ENCODE results near the gene TEX53. TPM values are rescaled to one million over a fixed set of nuclear protein-coding genes. Genes with fewer than 3 reads are reported as not detected.

The TEX53 gene
- total RNA-seq, 1 experiment from 2014 or later: not detected

DNA sequence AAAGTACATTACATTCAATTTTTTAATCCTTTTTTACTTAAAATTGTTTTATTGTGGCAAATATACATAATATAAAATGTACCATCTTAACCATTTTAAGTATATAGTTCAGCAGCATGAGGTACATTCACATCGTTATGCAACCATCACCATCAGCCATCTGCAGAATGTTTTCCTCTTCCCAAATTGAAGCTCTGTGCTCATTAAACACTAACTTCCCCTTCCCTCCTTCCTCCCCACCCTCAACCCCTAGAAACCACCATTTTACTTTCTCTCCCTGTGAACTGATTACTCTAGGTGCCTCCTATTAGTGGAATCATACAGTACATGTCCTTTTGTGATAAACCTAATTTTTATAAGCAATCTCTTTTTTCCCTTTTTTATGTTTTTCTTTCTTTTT lies 15.6 kb downstream of the TEX53 start:
- Mint-ChIP-seq H3K27me3 (ENCODE audit: unreplicated experiment) (no peaks in the 10 kb centered on the region), H3K4me1 (ENCODE audit: low read depth, unreplicated experiment) (no peaks in the 10 kb centered on the region), H3K36me3 (ENCODE audit: insufficient read depth, unreplicated experiment) (no peaks in the 10 kb centered on the region), H3K9me3 (ENCODE audit: low read depth, unreplicated experiment) (no peaks in the 10 kb centered on the region), H3K27ac (ENCODE audit: unreplicated experiment) (no peak overlapping the region), H3K4me3 (ENCODE audit: low read depth, unreplicated experiment) (no peak overlapping the region)
- intact Hi-C loops (cut with micrococcal nuclease; ENCODE audit: unreplicated experiment): no loop called here
- DNase-seq: no peak
- CTCF ChIA-PET: no interaction called here
- BruUV-seq (replicated peaks): no TSS peak
- TF ChIP-seq CTCF (IDR thresholded peaks at IDR 0.05; ENCODE audit: unreplicated experiment): no peak

- intact Hi-C loops (cut with micrococcal nuclease; ENCODE audit: unreplicated experiment): no loop called here
- no peaks in the 10 kb centered on the region for H3K9me3 Mint-ChIP-seq (ENCODE audit: low read depth, unreplicated experiment)
- no peaks in the 10 kb centered on the region for H3K27me3 Mint-ChIP-seq (ENCODE audit: unreplicated experiment)
- no peak for TF ChIP-seq CTCF (IDR thresholded peaks at IDR 0.05; ENCODE audit: unreplicated experiment)
- H3K4me3 Mint-ChIP-seq (ENCODE audit: low read depth, unreplicated experiment): no peak overlapping the region
- no peaks in the 10 kb centered on the region for H3K36me3 Mint-ChIP-seq (ENCODE audit: insufficient read depth, unreplicated experiment)
- no peaks in the 10 kb centered on the region for H3K4me1 Mint-ChIP-seq (ENCODE audit: low read depth, unreplicated experiment)
- H3K27ac Mint-ChIP-seq (ENCODE audit: unreplicated experiment): no peak overlapping the region
- no peak for DNase-seq
- no TSS peak for BruUV-seq (replicated peaks)
- CTCF ChIA-PET: no interaction called here
Measured at GRCh38 chr9:114638404-114638803, 19.2 kb downstream of the TEX53 start.

DNA sequence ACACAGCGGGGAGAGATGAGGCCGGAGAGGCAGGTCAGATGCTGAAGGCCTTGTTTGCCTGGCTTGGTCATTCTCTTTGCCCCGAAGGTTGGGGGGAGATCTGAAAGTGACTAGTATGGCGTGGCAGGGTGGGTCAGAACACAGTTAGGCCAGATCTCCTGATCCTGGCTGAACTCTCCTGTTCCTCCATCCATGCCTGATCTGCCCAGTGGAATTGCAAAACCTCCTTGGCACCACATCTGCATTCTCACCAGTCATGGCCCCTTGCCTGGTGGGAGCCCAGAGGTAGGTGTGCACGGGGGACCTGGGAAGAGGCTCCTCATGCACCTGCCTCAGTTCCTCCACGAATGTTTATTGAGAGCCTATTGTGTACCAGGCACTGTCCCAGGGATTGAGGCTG lies 23.2 kb downstream of the TEX53 start:
- Mint-ChIP-seq H3K27me3 (ENCODE audit: unreplicated experiment) (no peaks in the 10 kb centered on the region), H3K4me1 (ENCODE audit: low read depth, unreplicated experiment) (no peaks in the 10 kb centered on the region), H3K27ac (ENCODE audit: unreplicated experiment) (no peak overlapping the region), H3K4me3 (ENCODE audit: low read depth, unreplicated experiment) (no peak overlapping the region), H3K9me3 (ENCODE audit: low read depth, unreplicated experiment) (no peaks in the 10 kb centered on the region), H3K36me3 (ENCODE audit: insufficient read depth, unreplicated experiment) (no peaks in the 10 kb centered on the region)
- no peak for DNase-seq
- intact Hi-C loops (cut with micrococcal nuclease; ENCODE audit: unreplicated experiment): no loop called here
- BruUV-seq (replicated peaks): no TSS peak
- no peak for TF ChIP-seq CTCF (IDR thresholded peaks at IDR 0.05; ENCODE audit: unreplicated experiment)
- CTCF ChIA-PET: no interaction called here

- no peak for DNase-seq
- no TSS peak for BruUV-seq (replicated peaks)
- intact Hi-C loops (cut with micrococcal nuclease; ENCODE audit: unreplicated experiment): no loop called here
- Mint-ChIP-seq H3K27ac (ENCODE audit: unreplicated experiment) (no peak overlapping the region), H3K9me3 (ENCODE audit: low read depth, unreplicated experiment) (no peaks in the 10 kb centered on the region), H3K4me3 (ENCODE audit: low read depth, unreplicated experiment) (no peak overlapping the region), H3K36me3 (ENCODE audit: insufficient read depth, unreplicated experiment) (no peaks in the 10 kb centered on the region), H3K27me3 (ENCODE audit: unreplicated experiment) (no peaks in the 10 kb centered on the region), H3K4me1 (ENCODE audit: low read depth, unreplicated experiment) (no peaks in the 10 kb centered on the region)
- CTCF ChIA-PET: no interaction called here
- no peak for TF ChIP-seq CTCF (IDR thresholded peaks at IDR 0.05; ENCODE audit: unreplicated experiment)
Measured at GRCh38 chr9:114633438-114634089, 24.0 kb downstream of the TEX53 start.
